Breast epithelium (tissue), 3 donors: ENCODE results near the gene CALN1.

ENCODE experiments used
- POLR2A ChIP-seq: fragments of 450-650 bp; IDR thresholded peaks from one replicate; pipeline ENCODE4 v1.6.1; 2016; ENCODE audit warnings: antibody characterized with exemption, mild to moderate bottlenecking, moderate library complexity
- POLR2AphosphoS5 ChIP-seq, 3 donors: sonication (generic); formaldehyde crosslinking; IDR thresholded peaks; one replicate each; pipeline ENCODE4 v1.6.1; 2017; ENCODE audit warnings: antibody characterized with exemption in 3 of 3
- TF ChIP-seq, protein P1 (sequence below), 3 donors: fragments of 450-650 bp; IDR thresholded peaks; one replicate each; pipeline ENCODE4 v1.5.1; 2016 to 2017; ENCODE audit warnings: antibody characterized with exemption in 3 of 3, mild to moderate bottlenecking in 3 of 3, moderate library complexity in 3 of 3

DNA sequence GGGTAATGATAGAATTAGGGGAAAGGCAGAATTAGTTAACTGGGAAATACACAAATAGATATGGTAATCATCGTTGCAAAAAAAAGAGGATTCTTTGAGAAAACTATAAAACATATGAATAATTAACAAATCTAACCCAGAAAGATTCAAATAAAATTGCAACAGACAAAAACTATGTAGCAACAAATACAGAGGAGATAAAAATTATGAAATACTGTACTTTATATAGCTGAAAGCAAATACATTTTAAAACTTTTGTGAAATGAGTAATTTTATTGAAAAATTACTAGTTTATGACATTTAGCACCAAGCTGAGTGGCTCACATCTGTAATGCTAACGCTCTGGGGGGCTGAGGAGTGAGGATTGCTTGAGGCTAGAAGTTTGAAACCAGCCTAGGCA lies 356.7 kb downstream of the CALN1 start:
- TF ChIP-seq, protein P1, sequence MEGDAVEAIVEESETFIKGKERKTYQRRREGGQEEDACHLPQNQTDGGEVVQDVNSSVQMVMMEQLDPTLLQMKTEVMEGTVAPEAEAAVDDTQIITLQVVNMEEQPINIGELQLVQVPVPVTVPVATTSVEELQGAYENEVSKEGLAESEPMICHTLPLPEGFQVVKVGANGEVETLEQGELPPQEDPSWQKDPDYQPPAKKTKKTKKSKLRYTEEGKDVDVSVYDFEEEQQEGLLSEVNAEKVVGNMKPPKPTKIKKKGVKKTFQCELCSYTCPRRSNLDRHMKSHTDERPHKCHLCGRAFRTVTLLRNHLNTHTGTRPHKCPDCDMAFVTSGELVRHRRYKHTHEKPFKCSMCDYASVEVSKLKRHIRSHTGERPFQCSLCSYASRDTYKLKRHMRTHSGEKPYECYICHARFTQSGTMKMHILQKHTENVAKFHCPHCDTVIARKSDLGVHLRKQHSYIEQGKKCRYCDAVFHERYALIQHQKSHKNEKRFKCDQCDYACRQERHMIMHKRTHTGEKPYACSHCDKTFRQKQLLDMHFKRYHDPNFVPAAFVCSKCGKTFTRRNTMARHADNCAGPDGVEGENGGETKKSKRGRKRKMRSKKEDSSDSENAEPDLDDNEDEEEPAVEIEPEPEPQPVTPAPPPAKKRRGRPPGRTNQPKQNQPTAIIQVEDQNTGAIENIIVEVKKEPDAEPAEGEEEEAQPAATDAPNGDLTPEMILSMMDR (IDR thresholded peaks at IDR 0.05), result no peak
- TF ChIP-seq POLR2AphosphoS5 (IDR thresholded peaks at IDR 0.05), result no peak
- no peak for TF ChIP-seq POLR2A
